Glutamatergic neuron (in vitro differentiated cells): ENCODE data around the gene KSR1. TPM values are rescaled to one million over a fixed set of nuclear protein-coding genes. Genes with fewer than 3 reads are reported as not detected.

Source experiments
- DNase-seq: peaks from one replicate; pipeline ENCODE4 v3.0.0; 2022
- H3K27ac Mint-ChIP-seq: one replicate; pipeline ENCODE4 v1.8.0; 2020; ENCODE audit warnings: mild to moderate bottlenecking, mixed read lengths, inconsistent platforms; ENCODE audit not compliant: unreplicated experiment
- H3K27me3 Mint-ChIP-seq: one replicate; pipeline ENCODE4 v1.8.0; 2020; ENCODE audit warnings: mild to moderate bottlenecking, moderate library complexity, mixed read lengths, inconsistent platforms; ENCODE audit not compliant: unreplicated experiment
- H3K36me3 Mint-ChIP-seq: one replicate; pipeline ENCODE4 v1.8.0; 2020; ENCODE audit warnings: mild to moderate bottlenecking, mixed read lengths, inconsistent platforms; ENCODE audit not compliant: unreplicated experiment
- H3K4me1 Mint-ChIP-seq: one replicate; pipeline ENCODE4 v1.8.0; 2020; ENCODE audit warnings: mild to moderate bottlenecking, low read depth, mixed read lengths, inconsistent platforms; ENCODE audit not compliant: unreplicated experiment
- H3K4me3 Mint-ChIP-seq: one replicate; pipeline ENCODE4 v1.8.0; 2020; ENCODE audit warnings: mild to moderate bottlenecking, mixed read lengths, inconsistent platforms; ENCODE audit not compliant: unreplicated experiment
- H3K9me3 Mint-ChIP-seq: one replicate; pipeline ENCODE4 v1.8.0; 2020; ENCODE audit warnings: mild to moderate bottlenecking, moderate library complexity, mixed read lengths, inconsistent platforms; ENCODE audit not compliant: unreplicated experiment
- total RNA-seq: library from RNA; stranded (reverse); fragmentation: NEBNext Ultra II Directional; extraction: Animal tissue kit (Norgen Biotek cat#: 25700); gene quantifications from one replicate; pipeline ENCODE4 v1.2.1, GENCODE V29; 2021; ENCODE audit not compliant: unreplicated experiment
- TF ChIP-seq, protein P1 (sequence below): fragments of 200-600 bp; sonication (generic); IDR thresholded peaks from one replicate; pipeline ENCODE4 v1.5.0; 2021; ENCODE audit not compliant: partially characterized antibody, unreplicated experiment

Gene KSR1
- total RNA-seq, 1 donor from 2014 or later = 203 TPM

DNA sequence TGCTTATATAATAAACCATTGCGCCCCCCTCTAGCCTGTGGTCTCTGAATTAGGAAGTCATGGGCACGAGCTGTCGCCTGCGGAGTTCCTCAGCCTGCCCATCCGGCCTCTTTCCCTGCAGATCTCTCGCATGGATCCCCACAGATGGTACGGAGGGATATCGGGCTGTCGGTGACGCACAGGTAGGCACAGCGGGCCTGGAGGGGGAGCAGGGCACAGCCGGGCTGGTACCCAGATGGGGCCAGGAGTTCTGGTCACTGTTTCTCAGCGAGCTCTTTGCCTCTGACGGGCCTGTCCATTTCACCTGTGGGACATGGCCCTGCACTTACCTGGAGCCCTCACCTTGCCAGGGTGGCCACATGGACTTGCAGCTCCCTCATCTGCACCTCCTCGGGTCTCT lies 132.1 kb downstream of the KSR1 start:
- Mint-ChIP-seq H3K27ac (no peak overlapping the region), H3K4me1 (peaks cover 13% of the 10 kb centered on the region), H3K36me3 (no peaks in the 10 kb centered on the region), H3K4me3 (no peak overlapping the region), H3K9me3 (peaks cover 18% of the 10 kb centered on the region), H3K27me3 (peaks cover 20% of the 10 kb centered on the region)
- DNase-seq = no peak
- TF ChIP-seq, protein P1, sequence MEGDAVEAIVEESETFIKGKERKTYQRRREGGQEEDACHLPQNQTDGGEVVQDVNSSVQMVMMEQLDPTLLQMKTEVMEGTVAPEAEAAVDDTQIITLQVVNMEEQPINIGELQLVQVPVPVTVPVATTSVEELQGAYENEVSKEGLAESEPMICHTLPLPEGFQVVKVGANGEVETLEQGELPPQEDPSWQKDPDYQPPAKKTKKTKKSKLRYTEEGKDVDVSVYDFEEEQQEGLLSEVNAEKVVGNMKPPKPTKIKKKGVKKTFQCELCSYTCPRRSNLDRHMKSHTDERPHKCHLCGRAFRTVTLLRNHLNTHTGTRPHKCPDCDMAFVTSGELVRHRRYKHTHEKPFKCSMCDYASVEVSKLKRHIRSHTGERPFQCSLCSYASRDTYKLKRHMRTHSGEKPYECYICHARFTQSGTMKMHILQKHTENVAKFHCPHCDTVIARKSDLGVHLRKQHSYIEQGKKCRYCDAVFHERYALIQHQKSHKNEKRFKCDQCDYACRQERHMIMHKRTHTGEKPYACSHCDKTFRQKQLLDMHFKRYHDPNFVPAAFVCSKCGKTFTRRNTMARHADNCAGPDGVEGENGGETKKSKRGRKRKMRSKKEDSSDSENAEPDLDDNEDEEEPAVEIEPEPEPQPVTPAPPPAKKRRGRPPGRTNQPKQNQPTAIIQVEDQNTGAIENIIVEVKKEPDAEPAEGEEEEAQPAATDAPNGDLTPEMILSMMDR = no peak

DNA sequence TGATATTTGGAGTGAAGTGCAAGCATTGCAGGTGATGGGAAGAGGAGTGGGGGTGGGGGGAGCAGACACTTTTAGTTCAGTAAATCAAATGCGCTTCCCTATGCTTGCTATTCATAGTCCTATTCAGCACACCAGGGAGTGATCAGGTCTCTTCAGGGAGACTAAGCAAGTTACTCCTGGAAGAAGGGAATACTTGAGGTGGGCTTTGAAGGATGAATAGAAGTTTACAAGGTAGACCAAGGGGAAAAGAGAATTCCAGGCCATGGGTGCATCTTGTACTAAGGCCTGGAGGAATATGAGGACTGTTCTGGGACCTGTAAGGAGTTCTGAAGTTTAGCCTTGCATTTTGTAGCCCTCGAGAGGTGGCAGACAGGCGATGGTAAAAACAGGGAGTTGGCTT lies 134.6 kb downstream of the KSR1 start:
- H3K4me1 Mint-ChIP-seq = peaks cover 15% of the 10 kb centered on the region
- H3K4me3 Mint-ChIP-seq = no peak overlapping the region
- TF ChIP-seq, protein P1 = no peak
- peaks cover 15% of the 10 kb centered on the region for H3K9me3 Mint-ChIP-seq
- H3K36me3 Mint-ChIP-seq = no peaks in the 10 kb centered on the region
- DNase-seq = no peak
- H3K27me3 Mint-ChIP-seq = peaks cover 21% of the 10 kb centered on the region
- H3K27ac Mint-ChIP-seq = no peak overlapping the region

DNA sequence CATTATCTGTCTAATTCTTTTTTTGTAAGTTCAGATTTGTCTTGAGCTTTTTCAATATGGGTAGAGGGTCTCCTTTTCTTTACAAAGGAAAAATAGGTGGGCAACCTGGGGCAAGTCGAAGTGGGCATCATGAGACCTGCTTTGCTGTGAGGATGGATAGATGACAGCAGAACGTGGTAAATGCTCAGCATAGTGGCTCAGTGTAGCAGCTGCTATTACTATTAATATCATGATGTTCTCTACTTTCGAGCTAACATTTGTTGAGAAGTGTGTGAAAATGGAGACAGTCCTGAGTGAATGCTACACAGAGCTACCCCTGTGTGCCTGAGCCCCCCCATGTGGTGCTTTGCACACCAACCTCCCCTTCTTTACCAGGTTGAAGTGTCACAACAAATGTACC lies 135.7 kb downstream of the KSR1 start:
- TF ChIP-seq, protein P1 = no peak
- no peaks in the 10 kb centered on the region for H3K36me3 Mint-ChIP-seq
- no peak overlapping the region for H3K27ac Mint-ChIP-seq
- H3K4me3 Mint-ChIP-seq = no peak overlapping the region
- DNase-seq = no peak
- peaks cover 21% of the 10 kb centered on the region for H3K27me3 Mint-ChIP-seq
- peaks cover 17% of the 10 kb centered on the region for H3K9me3 Mint-ChIP-seq
- H3K4me1 Mint-ChIP-seq = peaks cover 14% of the 10 kb centered on the region

DNA sequence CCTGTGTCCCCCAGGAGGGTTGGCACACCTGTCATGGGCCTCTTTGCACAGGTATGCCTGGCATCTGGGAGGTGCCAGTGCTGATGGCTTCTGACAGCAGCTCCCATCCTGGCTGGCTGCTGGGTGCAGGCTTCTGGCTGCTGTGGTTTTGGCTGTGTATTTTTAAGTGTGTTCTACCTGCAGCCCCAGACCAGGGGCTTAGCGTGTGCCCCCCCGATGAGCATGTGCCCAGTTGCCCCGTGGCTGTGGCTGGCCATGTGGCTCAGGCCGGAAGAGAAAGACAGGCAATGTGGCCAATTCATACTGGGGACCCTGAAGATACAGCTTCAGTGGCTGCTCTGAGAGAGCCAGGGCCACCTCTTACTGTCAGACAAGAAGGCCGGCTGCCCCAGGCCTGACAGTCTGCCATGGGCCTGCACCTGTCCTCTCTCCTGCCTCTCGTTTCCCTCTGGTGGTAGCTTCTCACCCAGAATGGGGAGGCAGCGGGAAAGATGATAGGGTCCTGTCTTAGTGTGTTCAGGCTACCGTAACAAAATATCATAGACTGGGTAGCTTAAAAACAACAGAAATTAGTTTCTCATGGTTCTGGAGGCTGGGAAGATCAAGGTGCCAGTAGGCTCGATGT lies 137.1 kb downstream of the KSR1 start:
- Mint-ChIP-seq H3K9me3 (peaks cover 15% of the 10 kb centered on the region), H3K36me3 (no peaks in the 10 kb centered on the region), H3K27ac (no peak overlapping the region), H3K4me3 (no peak overlapping the region), H3K27me3 (peaks cover 22% of the 10 kb centered on the region), H3K4me1 (peaks cover 15% of the 10 kb centered on the region)
- TF ChIP-seq, protein P1 = no peak
- no peak for DNase-seq

DNA sequence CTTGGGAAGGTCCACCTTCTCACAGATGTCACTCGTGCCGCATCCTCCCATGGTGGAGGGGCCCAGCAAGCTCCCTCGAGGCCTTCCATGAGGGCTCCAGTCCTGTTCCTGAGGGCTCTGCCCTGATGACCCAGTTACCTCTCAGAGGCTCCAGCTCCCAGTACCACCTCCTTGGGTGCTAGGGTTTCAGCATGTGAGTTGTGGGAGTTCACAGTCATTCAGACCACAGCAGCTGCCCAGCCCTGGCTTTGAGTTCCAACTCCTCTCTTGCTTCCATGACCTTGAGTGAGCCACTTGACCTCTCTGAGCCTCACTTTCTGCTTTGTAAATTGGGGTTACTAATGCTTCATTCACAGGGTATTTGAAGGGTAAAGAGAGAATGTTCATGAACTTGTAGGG lies 137.6 kb downstream of the KSR1 start:
- Mint-ChIP-seq H3K36me3 (no peaks in the 10 kb centered on the region), H3K27me3 (peaks cover 22% of the 10 kb centered on the region), H3K9me3 (peaks cover 18% of the 10 kb centered on the region), H3K4me3 (no peak overlapping the region), H3K27ac (no peak overlapping the region), H3K4me1 (peaks cover 15% of the 10 kb centered on the region)
- TF ChIP-seq, protein P1 = no peak
- no peak for DNase-seq
